GM19372 (cell line): Measurements from ENCODE around the gene DHX16.

ENCODE experiments used
- ATAC-seq: cut with Tn5 transposase; IDR thresholded peaks from one replicate; pipeline ENCODE4 v1.9.1; 2021; ENCODE audit warnings: mild to moderate bottlenecking, low read depth, moderate library complexity; ENCODE audit not compliant: unreplicated experiment

Gene DHX16

GRCh38 chr6:30700340-30700739 is 27.5 kb upstream of the DHX16 start:
- no peak for ATAC-seq

- ATAC-seq = no peak
These were observed 23.6 kb upstream of the DHX16 start for GRCh38 chr6:30696432-30696831.

- no peak for ATAC-seq
These were observed 18.5 kb upstream of the DHX16 start for GRCh38 chr6:30691208-30691847.

GRCh38 chr6:30690403-30691207 is 17.8 kb upstream of the DHX16 start, which contains the start of gene NRM:
TSS of gene NRM (minus strand) at chr6:30690984. CDS start at chr6:30690974, 10 bp downstream.
- ATAC-seq = no peak

- ATAC-seq = no peak
These were observed 17.2 kb upstream of the DHX16 start for GRCh38 chr6:30689985-30690384.

GRCh38 chr6:30689022-30689865 is 16.4 kb upstream of the DHX16 start:
- ATAC-seq = no peak

GRCh38 chr6:30688569-30688968 is 15.8 kb upstream of the DHX16 start:
- no peak for ATAC-seq

- no peak for ATAC-seq
These were observed 15.0 kb upstream of the DHX16 start for GRCh38 chr6:30687659-30688431.

- peak; percentile 52 for ATAC-seq
These were observed 14.3 kb upstream of the DHX16 start for GRCh38 chr6:30686908-30687658.

- ATAC-seq = no peak
These were observed 13.5 kb upstream of the DHX16 start, which contains the start of gene PPP1R18 for GRCh38 chr6:30686009-30686907. TSS of gene PPP1R18 (minus strand) at chr6:30686645. CDS start at chr6:30686018, 627 bp downstream.

- ATAC-seq = no peak
These were observed 12.6 kb upstream of the DHX16 start for GRCh38 chr6:30685157-30686008.

- no peak for ATAC-seq
These were observed 11.8 kb upstream of the DHX16 start for GRCh38 chr6:30684386-30685156.

- ATAC-seq = no peak
These were observed 11.2 kb upstream of the DHX16 start for GRCh38 chr6:30683980-30684338.

GRCh38 chr6:30683183-30683979 is 10.6 kb upstream of the DHX16 start:
- ATAC-seq = no peak

GRCh38 chr6:30682143-30683117 is 9.6 kb upstream of the DHX16 start:
- ATAC-seq = peak; percentile 44
